HG03135 (cell line): Measurements from ENCODE around the gene TCERG1.

Experiments
- ATAC-seq: cut with Tn5 transposase; IDR thresholded peaks from one replicate; pipeline ENCODE4 v1.9.1; 2021; ENCODE audit warnings: mild to moderate bottlenecking, moderate library complexity; ENCODE audit not compliant: unreplicated experiment

Gene TCERG1

DNA sequence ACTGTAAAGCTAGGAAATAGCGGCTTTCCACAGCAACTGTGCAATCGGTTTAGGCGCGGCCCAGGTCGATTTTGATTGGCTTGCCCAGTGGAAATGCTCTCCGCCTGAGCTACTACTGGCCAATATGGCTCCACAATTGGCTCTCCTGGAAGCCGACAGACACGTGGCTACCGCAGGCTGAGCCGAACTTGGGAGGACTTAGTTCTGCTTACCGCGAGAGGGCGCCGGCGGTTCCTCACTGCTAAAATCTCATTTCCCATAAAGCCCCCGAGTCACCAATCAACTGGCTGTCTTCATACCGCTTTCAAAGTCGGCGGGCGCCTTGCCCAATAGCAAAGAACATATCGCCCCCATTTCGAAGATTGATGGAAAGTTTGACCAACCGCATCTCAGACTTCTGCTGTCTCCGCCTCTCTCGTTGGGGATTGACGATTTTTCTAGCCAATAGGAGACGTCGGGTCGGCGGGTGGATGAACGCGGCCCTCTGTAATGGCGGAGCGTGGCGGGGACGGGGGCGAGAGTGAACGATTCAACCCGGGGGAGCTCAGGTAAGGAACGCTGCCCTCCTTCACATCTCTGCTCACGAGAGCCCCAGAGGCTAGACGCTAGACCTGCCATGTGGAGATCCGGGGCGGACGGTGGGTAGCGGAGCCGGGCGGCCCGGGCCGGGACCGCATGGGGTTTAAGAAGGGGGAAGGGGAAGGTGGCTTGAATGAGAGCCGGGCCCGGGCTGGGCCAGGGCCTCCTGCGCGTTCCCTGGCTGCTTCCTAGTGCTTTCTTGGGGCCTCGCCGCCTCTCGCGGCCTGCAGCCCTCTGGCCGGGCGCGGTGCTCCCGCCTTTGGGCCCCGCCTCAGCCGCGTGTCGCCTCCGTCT is at the start of gene TCERG1:
TCERG1 (plus strand) TSS at position 473 of the 873 bp plus-strand sequence; CDS start at position 490, 17 bp downstream.
- ATAC-seq: peak; percentile 97

DNA sequence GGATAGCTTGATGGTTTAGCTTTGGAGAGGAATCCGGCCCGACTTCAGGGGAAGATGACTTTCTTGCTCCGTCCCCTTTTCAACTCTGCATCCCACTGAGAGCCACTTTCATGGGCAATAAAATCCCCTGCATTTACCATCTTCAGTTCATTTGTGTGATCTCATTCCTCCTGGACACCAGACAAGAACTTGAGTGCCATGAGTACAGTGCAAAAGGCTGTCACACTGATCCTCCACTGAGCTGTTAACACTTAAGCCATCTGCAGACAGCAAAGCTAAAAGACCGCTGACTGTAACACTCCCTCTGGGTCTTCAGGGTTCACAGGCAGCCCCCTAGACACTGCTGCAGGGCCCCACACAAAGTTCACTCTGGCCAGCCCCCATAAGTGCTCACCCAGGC is 48.3 kb upstream of the TCERG1 start:
- no peak for ATAC-seq

DNA sequence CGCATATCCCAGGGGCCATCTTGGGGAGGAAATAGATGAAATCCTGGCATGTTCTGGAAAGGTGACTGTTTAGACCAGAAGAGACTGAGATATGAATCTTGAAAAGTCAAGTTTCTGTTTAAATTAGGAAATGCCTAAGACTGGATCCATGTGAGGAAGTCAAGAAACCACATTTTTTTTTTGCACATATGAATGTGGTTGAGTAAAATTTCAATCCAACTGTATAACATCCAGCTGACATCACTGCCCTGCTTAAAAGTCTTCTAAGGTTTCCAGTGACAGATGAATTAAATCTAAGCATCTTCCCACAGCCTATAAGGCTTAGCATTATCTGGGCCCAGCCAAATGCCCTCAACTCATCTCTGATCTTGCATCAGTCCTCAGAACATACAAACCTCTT is 47.7 kb upstream of the TCERG1 start:
- ATAC-seq: no peak

DNA sequence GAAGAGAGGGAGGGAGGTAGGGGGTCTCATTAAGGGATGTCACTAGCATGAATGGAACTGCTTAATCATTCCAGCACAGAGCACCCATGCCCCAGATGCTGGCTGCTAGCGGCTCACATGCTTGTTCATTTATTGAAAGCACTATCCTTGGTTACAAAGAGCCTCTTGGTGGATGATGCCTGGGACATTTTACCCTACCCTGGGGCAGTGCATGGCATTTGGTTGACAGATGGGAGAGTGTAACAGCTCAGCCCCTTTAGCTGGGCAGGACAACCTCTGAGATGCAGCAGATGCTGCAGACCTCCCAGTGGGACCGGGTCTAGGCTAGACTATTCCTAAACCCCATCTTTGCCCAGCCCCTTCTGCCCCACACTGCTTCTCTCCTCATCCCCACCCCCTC is 46.9 kb upstream of the TCERG1 start:
- ATAC-seq: no peak

DNA sequence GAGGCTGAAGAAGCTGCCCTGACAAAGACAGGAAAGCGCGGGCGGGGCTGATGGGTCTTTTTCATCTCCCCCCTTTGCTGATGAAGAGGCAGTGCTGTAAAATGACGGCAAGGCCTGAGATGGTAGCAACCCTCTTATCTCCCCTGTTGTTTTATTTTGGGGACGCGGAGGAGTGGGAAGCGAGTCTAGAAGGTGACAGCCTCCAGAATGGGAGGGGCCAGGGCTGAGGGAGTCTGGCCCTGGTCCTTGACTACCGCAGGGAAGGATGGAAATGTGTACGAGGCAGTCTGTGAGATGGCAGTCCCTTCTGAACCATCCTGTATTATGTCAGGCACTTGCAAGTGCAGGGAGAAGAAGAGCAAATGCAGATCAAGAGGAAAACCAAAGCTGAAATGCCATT is 46.1 kb upstream of the TCERG1 start:
- no peak for ATAC-seq

DNA sequence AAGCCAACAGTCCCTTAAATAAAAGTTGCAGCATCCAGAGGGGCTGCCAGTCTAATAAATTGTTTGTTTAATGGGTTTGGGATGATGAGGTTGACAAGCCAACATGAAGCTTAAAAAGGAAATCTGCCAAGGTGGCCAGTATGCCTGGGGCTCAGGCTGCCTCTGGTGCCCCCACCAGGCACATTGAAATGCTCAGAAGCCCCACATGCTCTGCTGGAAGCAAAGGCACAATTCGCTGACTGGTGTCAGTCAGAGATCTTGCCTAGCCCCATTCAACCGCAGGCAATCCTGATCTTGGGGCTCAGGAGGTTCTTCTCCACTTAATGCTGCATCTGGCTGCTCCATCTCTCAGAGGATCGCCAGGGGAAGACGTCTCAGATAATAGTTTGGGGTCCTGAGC is 44.2 kb upstream of the TCERG1 start:
- no peak for ATAC-seq

DNA sequence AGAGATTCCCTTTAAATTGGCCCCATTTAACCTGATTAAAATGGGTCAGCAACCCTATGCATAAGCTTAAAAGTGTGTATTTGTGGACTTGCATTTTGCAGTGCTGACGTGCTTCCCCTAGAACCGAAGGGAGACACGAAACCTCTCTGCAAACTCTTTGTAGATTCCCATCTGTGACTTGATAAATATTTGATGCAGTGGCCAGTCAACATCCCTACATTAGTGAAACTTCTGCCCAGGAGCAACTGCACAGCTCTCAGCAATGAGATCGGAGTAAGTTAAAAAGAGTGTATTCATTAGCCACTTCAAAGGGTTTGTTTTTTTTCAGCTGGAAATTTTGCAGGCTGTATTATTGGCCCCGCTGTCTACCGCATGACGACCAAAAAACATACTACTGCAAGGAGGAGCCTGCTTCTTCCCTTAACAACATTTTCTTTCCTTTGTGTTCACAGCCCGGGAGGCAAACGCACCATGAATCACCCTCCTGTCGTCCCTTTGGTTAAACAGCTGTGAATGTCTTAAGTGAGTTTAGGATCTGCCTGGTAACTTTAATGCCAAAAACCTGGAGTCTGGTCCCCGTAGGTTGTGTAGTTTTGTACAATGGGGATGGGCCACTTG is 38.0 kb upstream of the TCERG1 start:
- no peak for ATAC-seq

DNA sequence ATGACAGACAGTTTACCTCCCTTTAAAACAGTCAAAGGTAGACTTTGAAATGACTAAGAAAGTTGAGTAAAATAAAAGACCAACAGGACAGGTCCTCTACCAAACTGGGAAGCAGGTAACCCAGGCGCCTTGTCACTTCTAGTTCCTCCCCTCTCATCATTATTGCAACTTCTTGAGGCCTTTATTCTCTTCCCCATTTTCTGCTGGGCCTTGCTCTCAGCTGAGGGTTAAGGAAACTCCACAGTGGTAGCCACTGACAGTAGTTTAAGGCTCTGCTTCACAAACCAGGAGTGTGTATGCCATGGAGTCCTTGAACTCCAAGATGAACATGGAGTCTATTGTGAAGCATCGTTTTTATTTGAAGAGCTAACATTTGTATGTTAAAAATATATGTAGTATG is 36.9 kb upstream of the TCERG1 start:
- no peak for ATAC-seq

DNA sequence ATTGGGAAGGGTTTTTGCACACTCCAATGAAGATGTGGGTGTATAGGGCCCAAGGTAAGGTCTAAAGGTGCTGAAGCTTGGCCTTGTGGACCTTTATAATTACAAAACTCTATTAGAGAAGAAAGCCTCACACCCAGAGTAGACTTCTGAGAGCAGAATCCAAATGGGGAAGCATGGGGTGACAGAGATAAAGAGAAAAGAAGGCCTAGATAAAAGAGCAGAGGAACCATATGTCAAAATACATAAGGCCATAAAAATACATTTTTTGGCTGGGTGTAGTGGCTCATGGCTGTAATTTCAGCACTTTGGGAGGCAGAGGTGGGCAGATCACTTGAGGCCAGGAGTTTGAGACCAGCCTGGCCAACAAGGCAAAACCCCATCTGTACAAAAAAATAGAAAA is 27.4 kb upstream of the TCERG1 start:
- no peak for ATAC-seq

DNA sequence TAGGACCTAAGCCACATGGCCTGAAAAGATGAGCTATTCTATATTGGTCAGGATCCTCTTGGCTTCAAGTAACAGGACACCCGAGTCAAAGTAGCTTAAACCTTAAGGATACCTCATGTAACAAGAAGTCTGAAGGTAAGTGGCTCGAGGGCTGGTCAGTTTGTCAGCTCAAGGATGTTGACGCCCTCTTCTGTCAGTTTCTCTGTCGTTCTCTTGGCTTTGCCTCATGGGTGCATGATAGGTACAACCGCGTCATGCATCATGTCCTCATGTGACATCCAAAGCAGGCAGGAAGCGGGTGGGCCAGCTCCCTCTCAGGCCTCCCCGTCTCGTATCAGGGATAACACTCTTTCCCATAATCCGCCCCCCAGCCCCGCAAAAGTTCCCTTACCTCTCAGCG is 22.1 kb upstream of the TCERG1 start:
- ATAC-seq: no peak

DNA sequence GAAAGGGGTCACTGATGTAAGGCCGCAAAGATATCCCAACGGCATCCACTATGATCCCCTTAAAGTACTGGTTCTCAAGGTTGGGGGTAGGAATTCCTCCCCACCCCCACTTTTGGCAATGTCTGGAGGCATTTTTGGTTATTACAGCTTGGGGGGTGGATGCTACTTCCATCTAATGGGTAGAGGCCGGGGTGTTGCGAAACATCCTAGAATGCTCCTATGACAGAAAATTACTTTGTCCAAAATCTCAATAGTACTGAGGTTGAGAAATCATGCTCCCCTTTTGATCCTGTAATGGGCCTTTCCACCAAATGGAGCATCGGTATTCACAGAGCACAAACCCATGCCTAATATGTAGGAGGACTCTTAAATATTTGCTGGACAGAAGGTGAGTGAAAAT is 20.8 kb upstream of the TCERG1 start:
- no peak for ATAC-seq

DNA sequence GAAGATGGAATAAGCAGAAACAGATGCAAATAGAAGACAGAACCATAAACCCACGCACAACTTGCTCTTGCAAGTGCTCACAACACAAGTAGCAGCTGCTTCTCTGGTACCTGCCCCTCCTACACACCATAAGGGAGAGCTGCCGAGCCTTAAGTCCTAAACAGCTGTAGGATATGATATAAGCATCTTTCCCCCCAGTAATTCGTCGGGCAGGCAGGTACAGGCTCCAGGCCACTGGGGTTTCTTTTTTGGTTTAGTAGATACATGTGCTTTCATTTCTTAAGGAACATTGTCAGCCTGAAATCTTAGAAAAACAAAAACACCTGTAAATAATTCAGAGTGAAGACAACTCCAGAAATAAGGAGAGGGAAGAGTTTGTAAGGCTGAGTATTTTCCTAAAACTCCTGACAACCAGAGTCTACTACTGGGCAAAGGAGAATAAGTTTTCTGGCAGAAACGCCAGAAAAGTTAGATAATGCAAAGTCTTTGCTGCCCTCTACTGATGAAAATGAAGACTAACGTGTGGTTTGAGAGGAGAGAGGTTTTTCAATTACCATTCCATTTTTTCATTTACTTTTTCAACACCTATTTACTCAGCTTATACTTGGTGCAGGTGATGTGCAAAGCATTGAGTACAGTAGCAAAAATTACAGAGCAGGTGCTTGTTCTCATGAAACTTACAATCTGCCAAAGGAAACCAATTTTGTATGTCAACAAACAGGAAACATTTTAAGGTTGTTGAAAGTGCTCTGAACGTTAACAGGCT is 20.1 kb upstream of the TCERG1 start:
- no peak for ATAC-seq

DNA sequence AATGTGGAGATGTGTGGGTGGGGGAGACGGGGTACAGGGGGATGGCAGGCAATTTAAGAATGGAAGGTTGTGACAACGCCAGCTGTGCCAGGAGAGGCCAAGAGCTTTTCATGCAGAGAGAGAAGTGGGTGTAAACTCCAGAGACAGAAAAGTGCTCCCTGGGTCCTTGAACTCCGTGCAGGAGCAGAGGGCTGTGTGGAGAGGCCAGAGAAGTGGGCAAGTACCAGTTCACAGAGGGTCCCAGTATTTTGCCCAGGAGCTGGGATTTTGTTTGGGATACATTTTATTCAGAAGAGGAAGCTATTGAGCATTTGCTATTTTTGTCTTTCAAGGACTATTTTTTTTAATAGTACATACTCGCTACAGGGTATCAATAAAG is 19.5 kb upstream of the TCERG1 start:
- ATAC-seq: no peak

DNA sequence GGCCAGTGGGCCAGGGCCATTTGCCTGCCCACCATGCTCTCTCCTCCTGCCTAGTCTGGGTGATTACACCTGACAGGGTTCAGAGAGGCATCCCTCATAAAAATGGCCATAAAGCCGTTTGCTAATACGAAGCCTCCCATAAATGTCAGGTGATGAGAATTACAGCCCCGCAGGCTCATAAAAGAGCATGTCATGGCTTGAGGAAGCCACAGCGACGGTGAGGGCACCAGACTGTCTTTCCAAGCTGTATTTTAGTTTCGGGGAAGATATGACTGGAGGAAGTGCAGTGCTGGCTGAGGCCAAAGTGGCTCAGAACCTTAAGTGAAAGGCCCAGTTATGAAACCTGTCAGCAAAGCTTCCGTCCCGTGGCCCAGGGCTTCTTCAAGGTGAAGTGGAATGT is 18.5 kb upstream of the TCERG1 start:
- no peak for ATAC-seq

DNA sequence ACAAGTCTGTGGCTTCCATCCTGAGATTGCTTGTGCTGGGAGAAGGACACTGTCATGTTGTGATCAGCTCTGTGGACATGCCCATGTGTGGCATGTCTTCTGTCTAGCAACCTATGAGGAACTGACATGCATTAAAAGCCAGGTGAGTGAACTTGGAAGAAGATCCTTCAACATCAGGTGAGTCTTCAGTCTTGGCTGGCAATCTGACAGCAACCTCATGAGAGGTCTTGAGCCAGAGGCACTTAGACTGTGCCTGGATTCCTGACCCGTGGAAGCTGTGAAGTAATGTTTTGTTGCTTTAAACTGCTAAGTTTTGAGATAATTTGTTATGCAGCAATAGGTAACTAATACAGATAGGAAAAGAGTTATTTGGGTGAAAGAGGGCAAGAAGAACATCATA is 6.8 kb upstream of the TCERG1 start:
- no peak for ATAC-seq

DNA sequence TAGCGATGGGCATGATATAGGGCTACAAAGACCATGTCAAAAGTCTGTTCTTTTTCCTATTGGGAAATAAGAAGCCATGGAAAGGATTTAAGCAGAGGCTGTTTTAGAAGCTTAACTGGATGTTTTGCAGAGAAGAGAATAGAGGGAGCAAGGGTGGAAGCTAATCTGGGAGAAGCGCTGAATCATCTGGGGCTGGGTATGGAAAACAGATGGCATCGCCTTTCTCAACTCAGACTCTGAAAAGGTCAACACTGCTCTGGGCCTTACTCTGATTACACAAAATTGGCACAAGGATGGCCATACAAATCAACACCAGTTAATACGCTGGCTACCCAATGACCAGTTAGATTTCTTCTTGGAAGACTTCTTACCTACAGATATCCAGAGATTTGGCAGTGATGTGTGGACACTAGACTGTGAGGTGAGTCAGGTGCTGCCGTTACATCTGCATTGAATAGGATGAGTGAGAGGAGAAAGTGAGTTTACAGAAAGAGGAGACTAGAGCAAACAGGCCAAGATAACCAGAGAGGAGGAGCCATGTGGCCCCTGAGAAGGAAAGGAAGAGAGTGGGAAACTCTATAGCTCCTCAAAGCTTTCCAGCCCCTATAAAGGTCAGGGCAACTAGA is 6.2 kb upstream of the TCERG1 start:
- no peak for ATAC-seq

DNA sequence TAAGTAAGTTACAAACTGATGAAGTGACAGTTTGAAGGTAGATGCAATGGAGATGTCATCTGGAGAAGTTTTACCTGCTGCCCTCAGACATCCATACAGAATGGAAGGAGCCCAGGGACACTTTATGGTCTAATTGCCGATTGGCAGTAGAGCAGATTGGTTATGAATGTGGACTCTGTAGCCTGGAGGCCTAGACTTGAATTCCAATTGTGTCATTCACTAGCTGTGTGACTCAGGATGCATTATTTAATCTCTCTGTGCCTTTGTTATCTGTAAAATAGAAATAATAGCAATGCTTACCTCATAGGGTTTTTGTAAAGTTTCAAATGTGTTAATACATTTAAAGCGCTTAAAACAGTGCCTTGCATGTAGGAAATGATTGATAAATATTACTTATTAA is 5.2 kb upstream of the TCERG1 start:
- ATAC-seq: no peak

DNA sequence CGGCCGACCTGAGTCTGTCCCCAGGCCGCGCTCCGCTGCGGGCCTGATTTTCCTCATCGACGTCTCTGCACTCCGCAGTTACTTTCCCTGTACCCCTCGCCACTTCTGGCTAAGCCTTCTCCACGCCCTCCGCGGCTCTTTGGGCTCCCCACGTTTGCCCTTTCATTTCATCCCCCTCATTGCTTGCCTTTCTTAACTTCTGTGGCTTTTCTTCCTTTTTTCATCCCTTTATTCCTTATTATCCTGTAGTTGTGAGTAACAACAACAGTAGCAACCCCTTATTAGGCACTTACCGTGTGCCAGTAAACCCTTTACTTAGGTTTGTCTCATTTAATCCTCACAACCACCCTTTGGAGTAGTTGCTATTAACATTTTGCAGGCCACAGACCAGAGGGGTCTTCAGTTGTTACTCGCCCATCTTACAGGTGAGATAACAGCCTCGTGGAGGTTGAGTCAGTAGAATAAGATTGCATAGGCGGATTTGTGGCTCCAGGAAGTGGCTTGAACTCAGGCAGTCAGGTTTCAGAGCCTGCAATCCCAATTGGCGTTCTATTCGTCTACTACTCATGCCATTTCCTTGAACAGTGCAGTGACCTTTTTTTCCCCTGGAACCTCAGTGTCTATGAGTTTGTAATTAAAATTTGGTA is 724 bp downstream of the TCERG1 start:
- ATAC-seq: peak; percentile 28

DNA sequence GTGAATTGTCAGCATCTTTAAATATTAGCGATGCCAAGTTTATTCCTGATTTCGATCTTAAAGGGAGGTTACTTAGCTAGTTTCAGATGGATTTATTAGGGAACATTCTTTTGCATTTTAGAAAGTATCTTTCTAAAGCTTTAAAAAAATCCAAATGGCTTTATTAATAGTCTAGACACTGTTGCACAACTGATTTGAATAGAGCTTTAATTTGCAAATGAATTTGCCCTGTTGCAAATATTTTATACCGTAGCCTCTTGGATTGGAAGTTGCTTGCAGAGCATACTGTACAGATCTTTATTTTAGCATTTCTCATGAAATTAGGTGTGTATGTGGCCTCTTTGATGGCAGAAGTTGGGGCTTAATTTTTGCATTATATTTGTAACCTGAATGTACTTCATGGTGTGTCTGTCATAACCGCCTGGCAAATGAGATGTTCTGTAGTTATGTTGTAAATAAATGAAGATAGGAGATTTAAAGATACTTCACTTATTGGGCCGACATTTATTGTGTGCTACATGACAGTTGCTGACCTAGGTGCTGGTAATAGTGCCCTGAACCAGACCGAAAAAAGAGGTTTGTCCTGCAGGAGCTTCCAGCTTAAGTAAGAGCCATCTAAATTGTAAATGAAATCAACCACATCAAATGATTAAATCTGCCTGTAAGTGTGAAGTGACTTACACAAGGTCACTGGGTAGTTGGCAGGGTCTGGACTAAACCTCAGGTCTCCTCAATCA is 1.8 kb downstream of the TCERG1 start:
- no peak for ATAC-seq

DNA sequence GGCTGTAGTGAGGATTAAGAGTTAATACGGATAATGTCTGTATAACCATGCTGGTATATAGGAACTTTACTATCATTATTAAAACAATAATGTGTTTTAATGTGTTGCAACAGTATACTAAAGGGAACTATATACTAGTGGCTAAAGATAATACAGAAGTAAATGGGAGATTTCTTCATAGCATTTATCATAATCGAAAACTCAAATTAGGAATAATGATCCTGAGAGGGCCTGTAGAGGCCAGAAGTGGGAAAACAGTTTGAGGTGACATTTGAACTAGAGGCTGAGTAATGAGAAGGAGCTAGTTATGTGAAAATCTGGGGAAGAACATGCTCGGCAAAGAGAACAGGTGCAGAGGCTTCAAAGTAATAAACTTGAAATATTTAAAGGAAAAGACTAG is 2.9 kb downstream of the TCERG1 start:
- no peak for ATAC-seq
